ENCODE data around the gene PSORS1C1.

The PSORS1C1 gene

GRCh38 chr6:31090275-31090972 is 24.2 kb upstream of the PSORS1C1 start:
- TF ChIP-seq CTCF (IDR thresholded peaks at IDR 0.05; ENCODE audit: low read depth, low read length, missing control alignments), result no peak
- no peak for DNase-seq (ENCODE audit: low read depth)
- no peak overlapping the region for H3K4me3 ChIP-seq (ENCODE audit: low read depth, low read length)

- no peak for DNase-seq (ENCODE audit: low read depth)
- no peak overlapping the region for H3K4me3 ChIP-seq (ENCODE audit: low read depth, low read length)
- no peak for TF ChIP-seq CTCF (IDR thresholded peaks at IDR 0.05; ENCODE audit: low read depth, low read length, missing control alignments)
Measured at GRCh38 chr6:31090973-31091364, 23.6 kb upstream of the PSORS1C1 start.

- no peak for TF ChIP-seq CTCF (IDR thresholded peaks at IDR 0.05; ENCODE audit: low read depth, low read length, missing control alignments)
- H3K4me3 ChIP-seq (ENCODE audit: low read depth, low read length), result no peak overlapping the region
- DNase-seq (ENCODE audit: low read depth), result no peak
Measured at GRCh38 chr6:31091680-31092079, 22.9 kb upstream of the PSORS1C1 start.

- TF ChIP-seq CTCF (IDR thresholded peaks at IDR 0.05; ENCODE audit: low read depth, low read length, missing control alignments), result no peak
- no peak for DNase-seq (ENCODE audit: low read depth)
- H3K4me3 ChIP-seq (ENCODE audit: low read depth, low read length), result no peak overlapping the region
Measured at GRCh38 chr6:31092238-31092637, 22.4 kb upstream of the PSORS1C1 start.

- TF ChIP-seq CTCF (IDR thresholded peaks at IDR 0.05; ENCODE audit: low read depth, low read length, missing control alignments), result no peak
- no peak for DNase-seq (ENCODE audit: low read depth)
- H3K4me3 ChIP-seq (ENCODE audit: low read depth, low read length), result no peak overlapping the region
Measured at GRCh38 chr6:31092769-31093505, 21.7 kb upstream of the PSORS1C1 start.

GRCh38 chr6:31094389-31094881 is 20.2 kb upstream of the PSORS1C1 start:
- no peak for DNase-seq (ENCODE audit: low read depth)
- no peak for TF ChIP-seq CTCF (IDR thresholded peaks at IDR 0.05; ENCODE audit: low read depth, low read length, missing control alignments)
- no peak overlapping the region for H3K4me3 ChIP-seq (ENCODE audit: low read depth, low read length)
